Suprapubic skin (tissue), 4 donors: ENCODE results near the gene SWT1. TPM values are rescaled to one million over a fixed set of nuclear protein-coding genes. Genes with fewer than 3 reads are reported as not detected.

ENCODE experiments used
- DNase-seq, 2 donors: peaks; one replicate each; pipeline ENCODE4 v3.0.0-alpha.2; 2019; ENCODE audit warnings: low spot score in 2 of 2
- H3K27ac ChIP-seq: fragments of 200-600 bp; sonication (generic); one replicate; pipeline ENCODE4 v1.5.1; 2019
- H3K27me3 ChIP-seq: fragments of 200-600 bp; sonication (generic); one replicate; pipeline ENCODE4 v1.5.1; 2019
- H3K36me3 ChIP-seq: fragments of 200-600 bp; sonication (generic); one replicate; pipeline ENCODE4 v1.5.1; 2019
- H3K4me1 ChIP-seq: fragments of 200-600 bp; sonication (generic); one replicate; pipeline ENCODE4 v1.5.1; 2019
- H3K4me3 ChIP-seq: fragments of 200-600 bp; sonication (generic); one replicate; pipeline ENCODE4 v1.5.1; 2019; ENCODE audit warnings: mild to moderate bottlenecking
- H3K9me3 ChIP-seq: fragments of 200-600 bp; sonication (generic); one replicate; pipeline ENCODE4 v1.5.1; 2019
- CTCF ChIP-seq, 2 donors: fragments of 200-600 bp in 1 of 2; fragments of 450-650 bp in 1 of 2; sonication (generic) in 1 of 2; IDR thresholded peaks; one replicate each; pipeline ENCODE4 v1.5.1; 2016 to 2019; ENCODE audit warnings: antibody characterized with exemption in 2 of 2, mild to moderate bottlenecking in 1 of 2, moderate library complexity in 1 of 2
- EP300 ChIP-seq: sonication (generic); formaldehyde crosslinking; IDR thresholded peaks from one replicate; pipeline ENCODE4 v1.6.1; 2017; ENCODE audit warnings: antibody characterized with exemption
- POLR2A ChIP-seq, 2 donors: fragments of 450-650 bp; IDR thresholded peaks; one replicate each; pipeline ENCODE4 v1.6.1; 2017; ENCODE audit warnings: antibody characterized with exemption in 2 of 2, mild to moderate bottlenecking in 2 of 2, moderate library complexity in 2 of 2
- POLR2AphosphoS5 ChIP-seq, 3 donors: sonication (generic); formaldehyde crosslinking; IDR thresholded peaks; one replicate each; pipeline ENCODE4 v1.6.1; 2017; ENCODE audit warnings: antibody characterized with exemption in 3 of 3
- WGBS: methylation state at CpG from one replicate; pipeline ENCODE4 v1.1.5; 2018; 5-methylcytosine and 5-hydroxymethylcytosine counted together
- total RNA-seq, 4 donors: library from RNA; depleted of rRNA; stranded (reverse); fragments of >200 nt; gene quantifications; one replicate each; pipeline ENCODE4 v1.1.0, GENCODE V29; 2016

Gene SWT1
- total RNA-seq, 4 donors from 2014 or later, result 3.4 to 11.2 (median 5.8) TPM

- no peak for DNase-seq
- Histone ChIP-seq H3K36me3 (peaks cover 6% of the 10 kb centered on the region), H3K4me1 (no peaks in the 10 kb centered on the region), H3K4me3 (no peak overlapping the region), H3K27ac (no peak overlapping the region), H3K27me3 (no peaks in the 10 kb centered on the region), H3K9me3 (no peaks in the 10 kb centered on the region)
- no peak for TF ChIP-seq POLR2A (IDR thresholded peaks at IDR 0.05)
- TF ChIP-seq POLR2AphosphoS5 (IDR thresholded peaks at IDR 0.05), result no peak
- TF ChIP-seq CTCF (IDR thresholded peaks at IDR 0.05), result no peak
- TF ChIP-seq EP300, result no peak
- 100% methylated on average over 2 of the region's 2 CpGs for WGBS
These were observed 123.6 kb downstream of the SWT1 start for GRCh38 chr1:185280589-185280988.

- H3K27ac ChIP-seq, result no peak overlapping the region
- no peaks in the 10 kb centered on the region for H3K4me1 ChIP-seq
- TF ChIP-seq EP300 (no peak), CTCF (IDR thresholded peaks at IDR 0.05) (no peak), POLR2A (IDR thresholded peaks at IDR 0.05) (no peak), POLR2AphosphoS5 (IDR thresholded peaks at IDR 0.05) (no peak)
- no peak overlapping the region for H3K4me3 ChIP-seq
- peaks cover 6% of the 10 kb centered on the region for H3K36me3 ChIP-seq
- no peaks in the 10 kb centered on the region for H3K9me3 ChIP-seq
- no peak for DNase-seq
- 69% methylated on average over 3 of the region's 3 CpGs for WGBS
- H3K27me3 ChIP-seq, result no peaks in the 10 kb centered on the region
These were observed 124.3 kb downstream of the SWT1 start for GRCh38 chr1:185281245-185281644.

GRCh38 chr1:185284116-185284515, 127.1 kb downstream of the SWT1 start:
- Histone ChIP-seq H3K4me1 (no peaks in the 10 kb centered on the region), H3K27ac (no peak overlapping the region), H3K9me3 (no peaks in the 10 kb centered on the region), H3K4me3 (no peak overlapping the region), H3K27me3 (no peaks in the 10 kb centered on the region), H3K36me3 (peaks cover 6% of the 10 kb centered on the region)
- no peak for DNase-seq
- WGBS, result 79% methylated on average over 2 of the region's 2 CpGs
- no peak for TF ChIP-seq POLR2A (IDR thresholded peaks at IDR 0.05)

GRCh38 chr1:185284533-185285276, 127.7 kb downstream of the SWT1 start:
- TF ChIP-seq CTCF (IDR thresholded peaks at IDR 0.05), result no peak
- no peak for TF ChIP-seq EP300
- TF ChIP-seq POLR2AphosphoS5 (IDR thresholded peaks at IDR 0.05), result no peak
- TF ChIP-seq POLR2A (IDR thresholded peaks at IDR 0.05), result no peak

GRCh38 chr1:185287451-185287850, 130.5 kb downstream of the SWT1 start:
- Histone ChIP-seq H3K9me3 (no peaks in the 10 kb centered on the region), H3K4me3 (no peak overlapping the region), H3K4me1 (no peaks in the 10 kb centered on the region), H3K36me3 (no peaks in the 10 kb centered on the region), H3K27ac (no peak overlapping the region), H3K27me3 (no peaks in the 10 kb centered on the region)
- WGBS, result 90% methylated on average over 2 of the region's 2 CpGs
- TF ChIP-seq CTCF (IDR thresholded peaks at IDR 0.05) (no peak), POLR2A (IDR thresholded peaks at IDR 0.05) (no peak), POLR2AphosphoS5 (IDR thresholded peaks at IDR 0.05) (no peak), EP300 (no peak)
- DNase-seq, result no peak

More at GRCh38 chr1:185284533-185285276, 127.7 kb downstream of the SWT1 start:
- Histone ChIP-seq H3K27me3 (no peaks in the 10 kb centered on the region), H3K9me3 (no peaks in the 10 kb centered on the region), H3K36me3 (peaks cover 6% of the 10 kb centered on the region), H3K4me1 (no peaks in the 10 kb centered on the region), H3K4me3 (no peak overlapping the region), H3K27ac (no peak overlapping the region)
- WGBS, result 65% methylated on average over 2 of the region's 2 CpGs
- no peak for DNase-seq
